H4 (cell line): ENCODE measurements around the gene ZNF235. TPM values are rescaled to one million over a fixed set of nuclear protein-coding genes. Genes with fewer than 3 reads are reported as not detected.
"Not testable (repeated sequence)": the region's sequence is repeated elsewhere in the genome, so short reads cannot be mapped to it uniquely, and the experiment has no call there.

ENCODE experiments used
- DNase-seq: peaks from one replicate; pipeline ENCODE4 v3.0.0-alpha.2; 2015; ENCODE audit warnings: low spot score
- total RNA-seq: library from RNA; depleted of rRNA; stranded (reverse); fragments of >200 nt; shearing (Covaris generic); gene quantifications from 2 replicates; pipeline ENCODE4 v1.2.3, GENCODE V29; 2014; rRNA removed

Gene ZNF235
- total RNA-seq, 1 experiment from 2014 or later, result 1.8 TPM

GRCh38 chr19:44255705-44256411 is 49.0 kb downstream of the ZNF235 start:
- DNase-seq, result no peak

- no peak for DNase-seq
Observed at GRCh38 chr19:44254496-44254895, 50.3 kb downstream of the ZNF235 start.

GRCh38 chr19:44253392-44253791 is 51.4 kb downstream of the ZNF235 start:
- not testable (repeated sequence) for DNase-seq

GRCh38 chr19:44252332-44252731 is 52.5 kb downstream of the ZNF235 start:
- DNase-seq, result not testable (repeated sequence)

- no peak for DNase-seq
Observed at GRCh38 chr19:44236384-44236783, 68.4 kb downstream of the ZNF235 start.

Other genes starting within 250 kb of the ZNF235 start
- 1.1 and 1.8 TPM in 2 replicates for gene ZNF284, start 232.9 kb downstream of the ZNF235 start, total RNA-seq
- 4.7 and 6.0 TPM in 2 replicates for gene ZNF224, start 210.7 kb downstream of the ZNF235 start, total RNA-seq
- gene ZNF225, start 191.6 kb downstream of the ZNF235 start, total RNA-seq, result 1.7 and 1.8 TPM in 2 replicates
- gene ZNF234, start 163.5 kb downstream of the ZNF235 start, total RNA-seq, result 2.7 and 4.2 TPM in 2 replicates
- 23.0 and 27.9 TPM in 2 replicates for gene ZNF226, start 139.9 kb downstream of the ZNF235 start, total RNA-seq
- 7.5 and 17.9 TPM in 2 replicates for gene ZNF227, start 92.5 kb downstream of the ZNF235 start, total RNA-seq
- 0.04 and 0.70 TPM in 2 replicates for gene ZNF233, start 45.1 kb downstream of the ZNF235 start, total RNA-seq
- gene ZNF112, start 51.7 kb upstream of the ZNF235 start, total RNA-seq, result 1.2 and 2.7 TPM in 2 replicates
- 0.31 and 0.87 TPM in 2 replicates for gene ZNF285, start 96.6 kb upstream of the ZNF235 start, total RNA-seq
- 6.6 and 9.9 TPM in 2 replicates for gene ZNF229, start 143.4 kb upstream of the ZNF235 start, total RNA-seq
- 5.8 and 7.6 TPM in 2 replicates for gene ZNF180, start 195.5 kb upstream of the ZNF235 start, total RNA-seq
- gene CEACAM20, start 224.7 kb upstream of the ZNF235 start, total RNA-seq, result not detected in 2 replicates